GM19395 (cell line): Measurements from ENCODE around the gene ASXL2.
"Not testable (repeated sequence)": the region's sequence is repeated elsewhere in the genome, so short reads cannot be mapped to it uniquely, and the experiment has no call there.

Experiments used
- ATAC-seq: cut with Tn5 transposase; IDR thresholded peaks from one replicate; pipeline ENCODE4 v1.9.1; 2021; ENCODE audit warnings: mild to moderate bottlenecking, moderate library complexity; ENCODE audit not compliant: unreplicated experiment

Gene ASXL2

GRCh38 chr2:25894135-25894830, 16.0 kb upstream of the ASXL2 start:
- no peak for ATAC-seq

- no peak for ATAC-seq
These were observed 13.4 kb upstream of the ASXL2 start for GRCh38 chr2:25891672-25892071.

- no peak for ATAC-seq
These were observed 9.4 kb upstream of the ASXL2 start for GRCh38 chr2:25887624-25888242.

- no peak for ATAC-seq
These were observed 7.6 kb upstream of the ASXL2 start for GRCh38 chr2:25885933-25886332.

- ATAC-seq, result no peak
These were observed 3.5 kb upstream of the ASXL2 start for GRCh38 chr2:25881764-25882163.

GRCh38 chr2:25879133-25879730, 945 bp upstream of the ASXL2 start:
- ATAC-seq, result no peak

- peak; percentile 61 for ATAC-seq
These were observed 591 bp downstream of the ASXL2 start for GRCh38 chr2:25877431-25878360.

GRCh38 chr2:25872134-25872533, 6.2 kb downstream of the ASXL2 start:
- ATAC-seq, result no peak

GRCh38 chr2:25867396-25868003, 10.8 kb downstream of the ASXL2 start:
- no peak for ATAC-seq

GRCh38 chr2:25856377-25856776, 21.9 kb downstream of the ASXL2 start:
- ATAC-seq, result no peak

GRCh38 chr2:25855065-25855464, 23.2 kb downstream of the ASXL2 start:
- ATAC-seq, result no peak

- ATAC-seq, result no peak
These were observed 23.7 kb downstream of the ASXL2 start for GRCh38 chr2:25854613-25855012.

GRCh38 chr2:25853038-25853638, 25.1 kb downstream of the ASXL2 start:
- ATAC-seq, result no peak

GRCh38 chr2:25851740-25852503, 26.4 kb downstream of the ASXL2 start:
- ATAC-seq, result peak; percentile 81

GRCh38 chr2:25850400-25850799, 27.9 kb downstream of the ASXL2 start:
- ATAC-seq, result not testable (repeated sequence)

GRCh38 chr2:25849350-25849749, 28.9 kb downstream of the ASXL2 start:
- not testable (repeated sequence) for ATAC-seq

- no peak for ATAC-seq
These were observed 32.3 kb downstream of the ASXL2 start for GRCh38 chr2:25845843-25846505.

- ATAC-seq, result no peak
These were observed 34.2 kb downstream of the ASXL2 start for GRCh38 chr2:25844089-25844488.

- no peak for ATAC-seq
These were observed 36.1 kb downstream of the ASXL2 start for GRCh38 chr2:25842155-25842554.
